Measurements from ENCODE around the gene FBXW10B.
"Not testable (repeated sequence)": the region's sequence is repeated elsewhere in the genome, so short reads cannot be mapped to it uniquely, and the experiment has no call there.

Gene FBXW10B

GRCh38 chr17:15629991-15630390, 10.5 kb upstream of the FBXW10B start:
- not testable (repeated sequence) for DNase-seq

DNA sequence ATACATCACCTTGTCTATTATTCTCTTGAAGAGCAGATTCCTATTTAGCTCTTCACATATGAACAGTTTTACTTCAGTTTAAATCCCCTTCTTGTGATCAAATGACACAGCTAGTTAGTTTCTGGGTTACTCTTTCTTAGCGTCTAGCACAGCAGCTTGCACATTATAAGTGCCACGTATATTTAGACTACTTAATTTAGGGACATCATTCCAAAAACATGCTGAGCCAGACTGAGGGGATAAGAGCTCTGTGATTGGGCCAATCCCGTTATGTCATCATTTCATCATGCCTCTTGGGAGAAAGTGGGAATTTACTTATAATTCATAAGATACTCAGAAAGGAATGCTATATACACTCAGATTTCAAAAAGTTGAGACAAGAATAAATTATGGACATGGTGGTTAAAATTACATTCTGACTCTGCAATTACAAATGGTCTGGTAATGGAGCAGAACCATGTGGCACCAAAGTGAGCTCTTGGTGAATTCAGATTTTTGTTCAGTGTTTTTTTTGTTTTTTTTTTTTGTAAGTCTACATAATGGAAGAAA, 4.2 kb upstream of the FBXW10B start:
- DNase-seq, result not testable (repeated sequence)

GRCh38 chr17:15623255-15623654, 3.8 kb upstream of the FBXW10B start:
- DNase-seq, result not testable (repeated sequence)

DNA sequence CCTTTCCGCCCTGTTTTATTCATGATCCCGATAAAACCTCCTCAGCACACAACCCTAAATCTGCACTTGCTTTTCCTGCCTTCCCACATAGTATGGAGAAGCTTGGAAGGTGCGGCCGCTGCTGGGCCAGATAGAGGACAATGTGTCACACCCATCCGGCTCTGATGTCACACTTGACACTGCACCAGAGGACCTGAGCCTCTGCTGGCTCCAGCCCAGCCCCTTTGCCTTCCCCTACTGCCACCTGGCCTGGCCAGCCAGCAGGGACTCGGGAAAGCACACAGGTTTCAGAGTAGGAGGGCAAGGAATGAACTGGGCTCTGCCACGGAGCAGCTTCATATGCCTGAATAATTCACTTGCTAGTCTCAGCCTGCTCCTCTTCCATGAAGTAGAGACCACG, 2.6 kb upstream of the FBXW10B start:
- DNase-seq, result not testable (repeated sequence)

GRCh38 chr17:15616828-15617227, 2.7 kb downstream of the FBXW10B start:
- not testable (repeated sequence) for DNase-seq

GRCh38 chr17:15615850-15616249, 3.7 kb downstream of the FBXW10B start:
- DNase-seq, result not testable (repeated sequence)

- not testable (repeated sequence) for DNase-seq
Measured at GRCh38 chr17:15613111-15613510, 6.4 kb downstream of the FBXW10B start.

- DNase-seq, result not testable (repeated sequence)
Measured at GRCh38 chr17:15592960-15593359, 26.5 kb downstream of the FBXW10B start.

DNA sequence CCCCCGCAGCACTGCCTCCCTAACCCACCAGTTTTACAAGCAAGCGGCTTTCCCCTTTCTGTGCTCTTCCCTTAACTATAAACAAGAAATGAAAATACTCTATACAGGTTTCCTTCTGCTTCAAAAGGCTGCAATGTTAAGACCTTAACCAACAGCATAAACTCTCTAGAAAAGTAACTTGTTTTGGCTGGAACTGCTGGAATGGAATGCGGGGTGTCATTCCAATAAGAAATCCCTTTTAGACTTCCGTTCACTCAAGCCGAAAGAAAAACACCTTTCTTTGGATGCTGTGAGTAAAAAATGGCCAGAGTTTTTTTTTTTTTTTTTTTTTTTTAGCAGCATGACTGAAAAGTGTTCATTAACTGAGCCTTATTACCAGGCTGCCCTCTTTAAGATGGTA, 27.5 kb downstream of the FBXW10B start:
- not testable (repeated sequence) for DNase-seq

DNA sequence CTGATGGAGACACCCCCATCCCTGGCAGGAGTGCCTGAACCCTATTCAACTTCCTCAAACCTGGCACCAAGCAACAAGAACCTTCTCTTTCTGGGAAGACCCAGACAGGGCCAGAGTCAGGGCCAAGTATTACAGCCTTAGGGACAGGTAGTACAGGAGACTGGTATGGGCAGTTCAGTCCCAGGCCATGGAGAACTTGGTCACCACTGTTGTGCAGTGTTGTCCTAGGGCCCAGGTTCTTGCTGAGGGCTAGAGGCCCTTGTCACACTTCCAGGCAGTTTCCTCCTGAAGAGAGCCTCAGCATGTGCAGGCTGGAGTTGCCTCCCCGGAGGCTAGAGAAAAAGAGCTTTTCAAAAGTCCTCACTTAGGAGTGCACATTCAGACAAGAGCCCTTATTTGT, 28.7 kb downstream of the FBXW10B start:
- DNase-seq, result not testable (repeated sequence)

GRCh38 chr17:15589544-15590536, 29.7 kb downstream of the FBXW10B start:
- not testable (repeated sequence) for DNase-seq

- not testable (repeated sequence) for DNase-seq
Measured at GRCh38 chr17:15588017-15588416, 31.5 kb downstream of the FBXW10B start.

DNA sequence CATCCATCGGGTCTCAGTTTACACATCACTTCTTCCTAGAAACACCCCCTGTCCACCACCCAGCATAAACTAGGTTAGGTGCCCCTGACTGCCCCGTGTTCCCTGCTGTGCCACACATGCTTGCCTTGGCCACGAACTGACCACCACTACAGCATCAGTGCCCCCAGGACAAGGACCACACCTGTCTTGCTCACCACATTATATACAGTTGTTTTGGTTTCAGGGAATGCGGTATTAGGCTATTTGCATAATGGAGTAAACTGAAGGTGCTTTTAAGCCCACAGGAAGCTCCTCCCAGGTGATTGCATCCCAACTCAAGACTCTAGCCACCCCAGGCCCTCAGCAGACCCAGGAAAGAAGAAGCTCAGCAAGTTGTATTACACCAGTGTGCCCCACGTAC, 36.2 kb downstream of the FBXW10B start:
- not testable (repeated sequence) for DNase-seq

DNA sequence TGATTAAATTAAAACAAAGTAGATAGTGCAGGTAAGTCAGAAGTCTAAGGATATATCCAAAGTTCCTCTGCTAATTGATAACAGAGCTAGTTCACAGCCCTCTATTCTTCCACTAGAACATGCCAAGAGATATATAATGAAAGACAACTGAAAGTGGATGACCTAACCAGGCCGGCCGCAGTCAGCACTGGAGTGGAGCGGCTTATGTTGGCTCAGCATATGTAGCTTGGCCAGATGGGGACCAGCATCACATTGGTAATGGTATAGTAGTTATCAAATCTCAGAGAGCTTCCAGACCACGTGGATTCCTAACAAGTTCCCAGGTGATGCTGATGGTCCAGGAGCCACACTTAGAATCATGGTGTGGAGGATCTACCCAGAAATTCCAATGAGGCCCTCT, 38.0 kb downstream of the FBXW10B start:
- not testable (repeated sequence) for DNase-seq

DNA sequence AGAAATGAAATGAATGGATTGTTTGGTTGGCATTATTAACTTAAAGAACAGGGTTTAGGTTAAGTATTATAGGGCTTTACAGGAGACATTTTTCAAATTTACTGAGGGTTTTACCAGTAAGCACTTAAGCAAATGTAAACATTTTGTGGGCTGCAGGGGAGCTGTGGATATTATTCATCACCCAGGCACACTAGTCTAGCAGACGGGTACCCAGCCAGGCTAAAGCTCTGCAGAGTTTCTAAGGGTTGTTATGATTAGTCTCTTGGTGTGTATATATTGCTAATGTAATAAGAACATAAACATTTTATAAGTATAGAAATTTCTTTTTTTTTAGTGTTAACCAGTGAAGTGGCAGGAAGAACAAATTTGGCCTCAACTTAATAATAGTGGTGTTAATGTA, 42.7 kb downstream of the FBXW10B start:
- not testable (repeated sequence) for DNase-seq

DNA sequence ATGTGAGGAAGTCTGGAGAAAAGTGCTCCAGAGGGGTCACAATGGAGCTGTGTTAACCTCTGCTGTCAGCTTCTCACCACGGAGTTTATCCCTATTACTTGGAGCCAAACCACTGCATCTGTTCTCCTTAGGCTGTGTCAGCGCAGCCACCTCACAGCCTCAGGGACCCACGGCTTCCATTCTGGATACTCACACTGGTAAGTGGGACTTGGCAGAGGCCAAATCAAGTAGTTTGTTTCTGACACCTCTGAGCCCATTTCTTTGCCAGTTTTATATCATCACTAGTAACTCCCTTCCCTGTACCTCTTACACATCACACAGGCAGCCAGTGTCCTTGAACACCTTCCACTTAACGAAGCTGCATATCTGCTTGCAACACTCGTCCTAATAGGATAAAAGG, 44.8 kb downstream of the FBXW10B start:
- DNase-seq, result not testable (repeated sequence)

DNA sequence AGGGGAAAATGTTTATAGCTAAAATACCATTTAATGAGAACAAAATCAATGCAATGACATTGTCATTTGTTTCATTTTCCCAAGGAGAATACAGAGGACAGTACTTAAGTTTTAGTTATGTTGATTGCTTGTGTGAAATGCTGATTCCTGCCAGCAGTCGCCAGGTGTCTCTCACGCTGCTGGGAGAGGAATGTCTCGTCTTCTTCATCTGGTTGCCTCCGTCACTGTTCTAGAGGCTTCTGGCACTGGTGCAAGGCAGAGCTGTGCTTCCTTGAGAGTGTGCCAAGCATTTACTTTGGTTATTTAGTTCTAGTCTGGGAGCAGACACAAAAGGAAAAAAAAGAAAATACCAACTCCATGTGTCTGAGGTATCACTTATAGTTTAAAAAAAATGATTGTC, 45.6 kb downstream of the FBXW10B start:
- DNase-seq, result not testable (repeated sequence)
